GM21515 (cell line): ENCODE results near the gene CRYGS.
"Not testable (repeated sequence)": the region's sequence is repeated elsewhere in the genome, so short reads cannot be mapped to it uniquely, and the experiment has no call there.

Experiments used
- ATAC-seq: cut with Tn5 transposase; IDR thresholded peaks from one replicate; pipeline ENCODE4 v1.9.1; 2021; ENCODE audit not compliant: unreplicated experiment

CRYGS gene

GRCh38 chr3:186544281-186544680 lies at the start of gene CRYGS:
Gene CRYGS, minus strand, starts transcription at chr3:186544380. Its CDS starts 54 bp downstream, at chr3:186544326.
- ATAC-seq: no peak

- no peak for ATAC-seq
Observed at GRCh38 chr3:186593862-186594261, 49.7 kb upstream of the CRYGS start.

GRCh38 chr3:186592682-186593081 lies 48.5 kb upstream of the CRYGS start:
- no peak for ATAC-seq

GRCh38 chr3:186590580-186591295 lies 46.6 kb upstream of the CRYGS start:
- no peak for ATAC-seq

- no peak for ATAC-seq
Observed at GRCh38 chr3:186589856-186590579, 45.8 kb upstream of the CRYGS start.

- no peak for ATAC-seq
Observed at GRCh38 chr3:186589121-186589520, 44.9 kb upstream of the CRYGS start.

DNA sequence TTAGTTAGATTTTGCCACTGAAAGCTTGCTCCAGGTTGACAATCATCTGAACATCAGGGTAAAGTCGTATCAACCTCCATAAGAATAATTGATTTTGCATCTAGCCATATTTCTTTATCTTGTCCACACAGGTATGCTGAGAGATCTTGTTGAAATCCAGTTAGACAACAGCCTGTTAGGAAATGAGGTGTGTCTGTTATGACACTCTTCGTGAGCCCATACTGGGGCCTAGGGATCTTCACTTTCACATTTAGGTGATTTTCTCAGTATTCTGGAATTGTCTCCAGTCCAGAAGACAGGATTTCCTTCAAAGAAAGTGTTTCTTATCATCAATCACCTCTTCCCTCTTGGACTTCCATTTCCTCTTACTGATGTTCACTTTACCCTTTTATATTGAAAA lies 44.5 kb upstream of the CRYGS start:
- no peak for ATAC-seq

GRCh38 chr3:186587183-186587582 lies 43.0 kb upstream of the CRYGS start:
- ATAC-seq: no peak

DNA sequence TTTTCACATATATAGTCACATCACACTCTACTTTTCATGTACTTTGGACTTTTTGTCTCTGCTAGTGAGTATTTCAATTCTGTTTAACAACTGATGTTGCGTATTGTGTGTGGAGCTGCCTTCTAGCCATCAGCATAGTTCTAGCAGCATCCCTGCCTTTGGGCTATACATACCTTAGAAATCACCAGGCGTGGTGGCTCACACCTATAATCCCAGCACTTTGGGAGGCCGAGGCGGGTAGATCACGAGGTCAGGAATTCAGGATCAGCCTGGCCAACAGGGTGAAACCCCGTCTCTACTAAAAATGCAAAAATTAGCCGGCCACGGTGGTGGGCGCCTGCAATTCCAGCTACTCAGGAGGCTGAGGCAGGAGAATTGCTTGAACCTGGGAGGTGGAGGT lies 42.1 kb upstream of the CRYGS start:
- ATAC-seq: not testable (repeated sequence)

- ATAC-seq: no peak
Observed at GRCh38 chr3:186583831-186584230, 39.7 kb upstream of the CRYGS start.

DNA sequence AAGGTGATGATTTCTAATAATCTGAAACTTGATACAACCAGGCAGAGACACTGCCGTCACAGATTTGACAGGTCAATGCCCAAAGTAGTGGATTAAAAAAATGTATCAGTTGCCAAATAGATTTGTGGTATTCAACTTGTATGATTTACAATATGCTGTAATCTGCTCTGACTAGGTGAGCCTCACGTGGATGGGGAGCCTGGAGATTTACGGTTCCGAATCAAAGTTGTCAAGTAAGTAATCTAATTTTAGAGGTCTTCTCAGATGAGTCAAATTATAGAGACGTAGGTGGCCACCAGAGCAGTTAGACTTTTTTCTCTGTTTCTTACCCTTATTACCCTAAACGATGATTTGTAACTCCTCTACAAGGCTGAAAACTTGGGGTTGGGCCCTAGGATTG lies 38.4 kb upstream of the CRYGS start:
- ATAC-seq: no peak

DNA sequence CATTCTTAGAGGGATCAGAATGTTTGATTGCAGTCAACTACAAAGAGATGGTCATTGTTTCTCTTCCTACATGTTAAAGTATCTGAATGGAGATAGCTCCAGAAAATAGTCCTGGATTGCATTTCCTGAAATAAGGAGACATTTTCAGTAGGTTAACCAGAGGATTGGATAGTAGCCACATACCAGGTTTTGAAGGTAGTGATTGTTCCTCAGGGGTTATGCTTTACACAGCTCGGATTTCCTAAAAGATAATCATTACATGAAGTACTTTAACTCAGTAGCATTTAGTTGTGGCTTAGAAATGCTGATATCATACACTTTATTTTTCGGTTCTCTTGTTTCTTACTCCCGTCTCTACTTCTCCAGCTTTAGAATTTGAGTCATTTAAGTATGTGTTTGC lies 36.6 kb upstream of the CRYGS start:
- no peak for ATAC-seq

- ATAC-seq: no peak
Observed at GRCh38 chr3:186577521-186577920, 33.3 kb upstream of the CRYGS start.

DNA sequence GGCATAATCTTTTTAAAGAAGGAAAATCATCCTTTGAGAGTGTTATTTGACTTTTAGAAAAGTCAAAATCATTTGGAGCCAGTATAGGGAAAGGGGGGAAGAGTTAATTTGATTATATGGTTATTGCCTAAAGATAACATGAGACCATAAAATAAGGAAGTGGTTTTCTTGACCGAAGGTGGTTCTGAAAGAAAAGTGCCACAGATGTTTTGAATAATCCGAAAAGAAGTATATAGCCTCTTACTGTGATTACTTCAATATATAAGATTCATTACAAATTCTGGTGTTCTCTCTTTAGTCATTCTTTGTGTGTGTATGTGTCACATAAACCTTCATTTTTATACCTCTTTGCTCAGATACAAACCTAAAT lies 27.4 kb upstream of the CRYGS start:
- ATAC-seq: no peak

DNA sequence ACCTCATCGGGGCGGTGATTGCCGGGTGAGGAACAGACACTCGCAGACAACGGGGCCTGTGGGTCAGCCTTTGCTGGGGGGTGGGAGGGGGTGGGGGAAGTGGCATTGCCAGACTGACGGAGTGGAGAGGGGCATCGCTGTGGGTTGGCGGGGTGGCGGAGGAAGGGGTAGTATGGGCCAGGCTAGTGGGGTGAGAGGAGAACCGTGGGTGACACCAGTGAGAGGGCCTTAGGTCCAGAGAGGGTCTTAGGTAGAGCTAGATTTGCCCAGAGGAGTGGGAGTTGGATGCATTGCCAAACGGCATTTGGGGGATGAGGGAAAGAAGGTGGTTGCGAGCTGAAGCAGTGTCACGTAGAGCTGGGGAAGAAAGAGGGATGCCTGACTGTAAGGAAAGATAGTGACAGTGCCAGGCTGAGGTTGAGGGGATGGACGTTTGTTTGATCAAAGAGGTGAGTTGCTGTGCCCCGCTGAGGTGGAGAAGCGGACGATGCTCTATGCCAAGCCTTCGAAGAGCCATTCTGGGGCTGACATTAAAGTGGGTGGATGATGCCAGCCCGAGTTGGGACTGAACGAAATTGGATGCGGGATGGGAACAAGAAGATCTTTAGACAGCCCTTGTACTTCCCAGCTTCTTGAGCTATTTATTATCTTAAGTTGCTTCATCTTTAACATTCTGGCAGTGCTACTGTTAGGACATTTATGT lies 26.9 kb upstream of the CRYGS start:
- ATAC-seq: no peak

GRCh38 chr3:186570096-186570940 lies 26.1 kb upstream of the CRYGS start, which contains the start of gene DNAJB11:
Gene DNAJB11, plus strand, starts transcription at chr3:186570720. Its CDS starts 178 bp downstream, at chr3:186570898.
- peak; percentile 84 for ATAC-seq

DNA sequence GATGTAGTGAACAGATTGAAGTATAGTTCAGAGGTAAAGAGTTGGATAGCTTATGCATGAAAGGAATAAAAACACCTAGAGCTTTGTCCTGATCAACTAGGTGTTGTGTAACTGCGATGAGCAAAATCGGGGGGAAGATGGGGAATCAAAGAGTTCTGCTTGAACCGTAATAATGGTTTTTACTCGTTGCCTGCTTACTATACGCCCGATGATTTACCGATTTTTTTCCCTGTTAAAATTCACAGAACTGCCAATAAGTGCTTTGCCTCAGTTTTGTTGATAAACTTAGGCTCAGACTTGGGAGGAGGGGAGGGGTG lies 25.6 kb upstream of the CRYGS start:
- no peak for ATAC-seq

GRCh38 chr3:186569361-186569760 lies 25.2 kb upstream of the CRYGS start:
- ATAC-seq: not testable (repeated sequence)

DNA sequence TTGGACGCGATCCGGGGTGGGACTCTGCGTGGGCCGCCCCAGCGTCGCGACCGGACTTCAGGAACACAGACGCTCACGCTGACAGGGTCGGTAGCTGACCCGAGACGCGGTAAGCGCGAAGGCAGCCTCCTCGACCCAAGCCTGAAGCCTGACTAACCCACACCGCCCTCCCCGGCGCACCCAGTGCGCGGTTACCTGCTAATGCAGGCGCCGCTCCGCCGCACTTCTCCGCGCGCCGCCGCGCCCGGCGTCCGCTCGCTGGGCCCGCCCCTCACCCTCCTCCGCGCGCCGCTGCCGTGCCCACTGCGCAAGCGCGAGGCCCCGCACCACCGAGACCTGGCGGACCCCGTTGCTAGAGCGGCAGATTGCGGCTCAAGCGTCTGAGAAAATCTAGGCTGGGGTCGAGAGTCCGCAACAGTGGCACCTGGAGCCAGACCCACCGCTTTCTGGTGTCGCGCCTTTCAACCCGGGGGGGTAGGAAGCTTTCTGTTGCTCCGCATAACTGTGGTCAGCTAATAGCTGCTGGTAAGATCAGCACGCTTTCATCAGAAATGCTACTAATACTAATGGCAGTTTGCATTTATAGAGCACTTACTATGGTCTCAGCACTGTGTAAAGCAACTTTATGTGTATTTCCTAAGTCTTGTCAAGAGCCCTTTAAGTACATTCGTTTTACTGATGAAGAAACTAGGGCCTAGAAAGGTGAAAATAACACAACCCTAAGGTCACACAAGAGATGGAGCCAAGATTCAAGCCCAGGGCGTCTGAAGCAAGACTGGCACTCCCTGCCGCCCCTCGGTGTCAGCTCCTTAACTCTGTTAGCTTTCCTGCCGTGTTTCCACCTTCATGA lies 23.1 kb upstream of the CRYGS start, which contains the start of gene TBCCD1:
Gene TBCCD1, minus strand, starts transcription at position 268 of the 850 bp plus-strand sequence. CDS start 3,010 bp downstream, outside the sequence.
- peak; percentile 52 for ATAC-seq

DNA sequence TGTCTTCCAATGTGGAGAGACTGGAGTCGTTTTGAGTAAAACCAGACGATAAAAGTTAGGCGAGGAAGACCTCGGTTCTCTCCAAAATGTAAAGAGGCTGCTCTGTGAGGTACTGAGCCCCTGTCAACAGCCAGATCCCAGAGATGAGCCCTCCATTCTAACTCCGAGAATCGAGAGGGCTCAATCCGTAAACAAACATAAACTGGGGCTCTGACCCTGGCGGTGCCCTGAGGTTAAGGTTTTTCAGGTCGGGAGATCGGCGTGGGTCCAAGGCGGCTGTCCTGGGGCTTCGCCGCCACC lies 22.5 kb upstream of the CRYGS start:
- ATAC-seq: no peak
